Ectodermal cell (in vitro differentiated cells): Measurements from ENCODE around the gene KRT33B.

Experiments
- H3K27ac ChIP-seq: 2 replicates; pipeline ENCODE4 v1.7.0; 2013; ENCODE audit warnings: mild to moderate bottlenecking, low read depth, low read length; ENCODE audit not compliant: insufficient read depth, poor library complexity, severe bottlenecking
- H3K27me3 ChIP-seq: 2 replicates; pipeline ENCODE4 v1.7.0; 2013; ENCODE audit warnings: mild to moderate bottlenecking, low read length; ENCODE audit not compliant: insufficient read depth, control insufficient read depth, poor library complexity, severe bottlenecking
- H3K36me3 ChIP-seq: one replicate; pipeline ENCODE4 v1.7.0; 2013; ENCODE audit warnings: low read length; ENCODE audit not compliant: control insufficient read depth, insufficient read depth
- H3K4me1 ChIP-seq: one replicate; pipeline ENCODE4 v1.7.0; 2013; ENCODE audit warnings: low read length; ENCODE audit not compliant: control insufficient read depth, insufficient read depth
- H3K4me3 ChIP-seq: 2 replicates; pipeline ENCODE4 v1.7.0; 2013; ENCODE audit warnings: low read depth, low read length, control low read depth; ENCODE audit not compliant: insufficient read depth
- H3K9me3 ChIP-seq: 2 replicates; pipeline ENCODE4 v1.7.0; 2013; ENCODE audit warnings: mild to moderate bottlenecking, low read length, moderate library complexity; ENCODE audit not compliant: control insufficient read depth
- WGBS, 2 experiments: methylation state at CpG; one replicate each; pipeline ENCODE4 v1.1.7; 2013; ENCODE audit warnings: missing lambda C conversion rate in 2 of 2; 5-methylcytosine and 5-hydroxymethylcytosine counted together

Gene KRT33B

DNA sequence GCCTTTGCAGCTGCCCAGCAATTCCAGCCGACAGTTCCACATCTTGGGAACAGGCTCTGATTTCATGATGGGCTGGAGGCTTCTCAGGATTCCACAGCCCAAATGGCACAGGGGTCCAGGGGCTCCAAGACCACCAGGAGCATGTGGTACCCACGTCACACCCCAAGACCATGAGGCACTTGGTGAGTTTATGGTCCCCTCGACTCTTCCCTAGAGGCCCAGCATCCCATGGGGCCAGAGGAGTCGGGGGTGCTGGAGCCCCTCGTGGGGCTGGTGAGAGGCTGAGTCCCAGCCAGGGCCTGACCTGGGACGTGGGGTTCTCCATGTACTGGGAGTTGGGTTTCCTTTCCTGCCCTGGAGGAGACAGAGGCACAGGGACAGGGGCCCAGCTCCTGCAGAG, 44.0 kb downstream of the KRT33B start:
- Histone ChIP-seq H3K36me3 (no peaks in the 10 kb centered on the region), H3K4me3 (no peak overlapping the region), H3K27ac (no peak overlapping the region), H3K4me1 (no peaks in the 10 kb centered on the region), H3K9me3 (no peaks in the 10 kb centered on the region), H3K27me3 (no peaks in the 10 kb centered on the region)
- WGBS, 2 experiments, result 95 to 96% methylated on average over 6 of the region's 6 CpGs

DNA sequence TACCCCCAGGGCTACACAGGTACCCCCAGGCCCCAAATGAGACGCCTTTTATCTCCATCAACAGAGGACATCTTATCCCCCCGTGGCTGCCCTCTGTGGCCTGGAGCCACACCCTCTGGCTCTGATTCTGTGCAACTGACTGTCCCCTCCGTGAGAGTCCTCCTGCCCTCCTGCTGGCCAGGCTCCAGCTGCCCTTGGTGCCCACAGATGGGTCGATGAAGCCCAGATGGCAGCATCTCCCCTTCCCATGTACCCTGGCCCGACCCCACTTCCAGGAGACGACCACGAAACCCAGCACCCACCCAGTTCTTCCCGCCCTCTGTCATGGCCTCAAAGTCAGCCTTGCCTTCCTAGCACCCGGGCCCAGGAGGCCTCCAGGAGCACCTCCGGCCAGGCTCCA, 44.5 kb downstream of the KRT33B start:
- Histone ChIP-seq H3K9me3 (no peaks in the 10 kb centered on the region), H3K27ac (no peak overlapping the region), H3K27me3 (no peaks in the 10 kb centered on the region), H3K4me1 (no peaks in the 10 kb centered on the region), H3K36me3 (no peaks in the 10 kb centered on the region), H3K4me3 (no peak overlapping the region)
- 91 to 95% methylated on average over 10 of the region's 10 CpGs for WGBS, 2 experiments

DNA sequence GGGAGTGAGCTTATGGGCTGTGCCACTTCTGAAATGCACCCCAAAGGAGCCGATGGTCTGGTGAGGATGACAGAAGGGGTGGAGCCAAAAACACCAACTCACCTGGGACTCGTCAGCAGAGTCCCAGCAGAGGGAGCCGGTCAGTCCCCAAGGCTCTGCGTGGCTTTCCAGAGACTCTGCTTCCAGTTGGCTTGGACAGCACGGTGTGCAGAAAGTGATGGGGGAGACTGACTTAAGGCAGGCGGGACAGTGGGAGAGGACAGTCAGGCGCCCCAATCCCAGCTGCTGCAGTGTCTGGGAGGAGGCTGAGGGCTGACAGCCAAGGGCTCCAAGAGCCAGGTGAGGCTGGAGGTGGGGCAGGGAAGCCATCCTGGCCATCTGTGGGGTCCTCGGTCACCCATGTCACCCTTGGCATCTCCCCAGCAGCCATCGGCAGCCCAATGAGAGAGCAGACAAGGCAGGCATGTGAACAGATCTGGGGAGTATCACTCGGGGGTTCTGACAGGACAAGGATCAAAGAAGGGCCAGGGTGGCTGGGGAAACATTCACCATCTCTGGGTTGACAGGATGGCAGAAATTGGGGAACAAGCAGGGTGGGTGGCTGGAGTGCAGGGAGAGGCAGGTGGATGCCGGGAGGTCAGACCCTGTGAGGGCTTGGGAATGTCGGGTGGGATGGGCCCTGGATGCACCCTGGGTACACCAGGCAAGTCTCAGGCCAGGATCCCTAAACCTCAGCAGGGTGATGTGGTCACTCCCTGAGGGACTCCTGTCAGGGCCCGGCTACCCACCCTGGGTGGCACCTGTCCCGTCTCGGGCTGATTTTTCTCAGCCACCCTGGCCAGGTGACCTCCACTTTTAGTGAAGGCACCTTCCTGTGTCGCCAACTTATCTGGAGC, 45.2 kb downstream of the KRT33B start:
- Histone ChIP-seq H3K4me1 (no peaks in the 10 kb centered on the region), H3K27me3 (no peaks in the 10 kb centered on the region)
- 75% methylated on average over 16 of the region's 16 CpGs for WGBS, 2 experiments

DNA sequence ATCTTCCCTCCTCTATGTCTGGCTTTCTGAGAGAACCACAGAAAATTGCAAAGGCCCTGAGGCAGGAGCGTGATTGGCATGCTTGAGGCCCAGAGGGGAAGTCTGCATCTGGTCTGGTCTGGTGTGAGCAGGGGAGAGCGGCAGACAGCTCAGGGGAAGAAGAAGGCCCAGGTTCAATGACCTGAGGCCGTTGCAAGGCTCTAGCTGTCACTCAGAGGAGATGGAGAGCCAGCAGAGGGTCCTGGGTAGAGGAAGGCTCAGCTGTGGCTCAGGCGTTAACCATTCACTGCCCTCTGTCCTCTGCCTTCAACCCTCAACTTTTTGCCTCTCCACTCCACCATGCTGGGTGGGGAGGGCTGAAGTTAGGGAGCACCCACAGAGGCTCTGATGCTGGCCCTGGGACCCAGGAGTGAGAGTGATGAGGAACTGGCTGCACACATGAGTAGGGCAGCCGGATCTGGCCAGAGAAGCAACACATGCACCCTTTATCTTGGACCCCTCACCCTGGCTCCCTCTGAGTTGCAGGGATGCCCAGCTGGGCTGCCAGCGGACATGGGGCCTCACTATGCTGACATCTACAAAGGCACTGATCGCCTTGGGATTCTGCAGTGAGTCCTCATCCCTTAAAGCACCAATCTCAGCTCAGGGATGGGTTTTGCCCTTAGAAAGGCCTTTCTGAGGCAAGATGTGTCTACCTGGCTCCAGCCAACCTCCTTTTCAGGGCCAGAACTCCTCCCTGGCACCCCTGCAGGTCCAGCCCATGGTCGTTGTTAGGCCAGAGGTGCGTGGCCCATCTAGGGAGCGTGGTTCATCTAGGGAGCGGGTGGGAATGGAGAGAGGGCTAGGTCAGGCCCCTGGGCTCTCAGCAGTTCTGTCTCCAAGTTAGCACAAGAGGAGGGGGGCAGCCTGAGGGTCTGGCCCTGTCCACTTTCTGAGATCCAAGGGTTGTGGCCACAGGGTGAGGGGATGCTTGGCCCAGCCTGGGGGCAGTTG, 46.4 kb downstream of the KRT33B start:
- Histone ChIP-seq H3K9me3 (peaks cover 3% of the 10 kb centered on the region), H3K36me3 (no peaks in the 10 kb centered on the region), H3K4me1 (no peaks in the 10 kb centered on the region), H3K4me3 (no peak overlapping the region), H3K27me3 (no peaks in the 10 kb centered on the region), H3K27ac (no peak overlapping the region)
- WGBS, 2 experiments, result 89 to 93% methylated on average over 11 of the region's 11 CpGs

More for the DNA sequence above, 45.2 kb downstream of the KRT33B start:
- Histone ChIP-seq H3K36me3 (no peaks in the 10 kb centered on the region), H3K27ac (no peak overlapping the region), H3K4me3 (no peak overlapping the region), H3K9me3 (peaks cover 2% of the 10 kb centered on the region)

DNA sequence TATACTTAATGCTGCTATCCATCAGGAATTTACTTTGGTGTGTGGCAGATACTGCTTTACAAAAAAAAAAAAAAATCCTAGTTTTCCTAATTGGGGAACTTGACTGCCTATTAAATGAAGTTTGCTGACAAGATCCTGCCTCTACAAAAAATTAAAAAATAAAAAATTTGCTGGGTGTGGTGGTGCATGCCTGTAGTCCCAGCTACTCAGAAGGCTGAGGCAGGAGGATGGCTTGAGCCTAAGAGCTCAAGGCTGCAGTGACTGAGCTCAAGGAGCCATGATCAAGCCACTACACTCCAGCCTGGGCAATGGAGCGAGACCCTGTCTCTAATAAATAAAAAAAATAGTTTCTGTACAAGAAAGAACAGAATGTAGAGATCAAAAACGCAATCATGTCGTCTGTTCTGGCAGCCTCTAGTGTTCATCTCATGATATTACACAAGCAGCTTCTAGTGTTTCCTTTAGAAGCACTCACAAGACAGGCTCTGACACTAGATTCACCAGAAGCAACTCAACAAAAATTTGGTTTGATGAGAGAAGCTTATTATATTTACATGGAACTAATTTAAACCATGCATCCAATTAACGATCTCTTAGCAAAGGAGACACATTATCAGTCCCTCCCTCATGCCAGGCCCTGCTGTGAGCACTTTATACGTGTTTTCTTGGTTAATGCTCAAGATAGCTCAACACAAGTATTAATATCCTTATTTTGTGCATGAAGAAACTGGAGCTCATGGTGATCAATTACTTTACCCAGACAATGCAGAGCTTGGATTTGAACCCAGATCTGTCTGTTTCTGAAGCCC, 47.3 kb downstream of the KRT33B start:
- Histone ChIP-seq H3K36me3 (no peaks in the 10 kb centered on the region), H3K9me3 (peaks cover 3% of the 10 kb centered on the region), H3K27ac (no peak overlapping the region), H3K4me3 (no peak overlapping the region), H3K4me1 (no peaks in the 10 kb centered on the region), H3K27me3 (no peaks in the 10 kb centered on the region)
- 50 to 56% methylated on average over 5 of the region's 5 CpGs for WGBS, 2 experiments

DNA sequence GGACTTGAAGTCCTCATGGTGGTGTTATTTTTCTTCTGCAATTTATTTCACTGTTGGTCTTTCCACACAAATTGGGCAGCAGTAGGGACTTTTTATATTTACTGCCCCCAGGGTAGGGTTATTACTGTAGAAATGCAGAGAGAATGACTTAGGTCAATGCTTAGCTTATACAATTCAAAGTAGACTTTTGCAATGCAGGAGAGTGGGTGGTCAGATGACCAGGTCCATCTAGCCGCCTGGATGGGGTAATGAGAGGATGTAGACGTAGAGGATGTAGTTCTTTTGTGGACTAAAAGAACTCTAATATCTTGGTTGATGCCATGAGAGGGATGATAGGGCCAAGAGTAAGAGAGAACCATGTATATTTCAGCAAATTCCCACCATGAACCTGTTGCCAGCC, 51.4 kb downstream of the KRT33B start:
- Histone ChIP-seq H3K9me3 (peaks cover 3% of the 10 kb centered on the region), H3K27me3 (no peaks in the 10 kb centered on the region), H3K4me3 (no peak overlapping the region), H3K4me1 (no peaks in the 10 kb centered on the region), H3K27ac (no peak overlapping the region), H3K36me3 (no peaks in the 10 kb centered on the region)
- 39 to 50% methylated on average over 2 of the region's 2 CpGs for WGBS, 2 experiments

DNA sequence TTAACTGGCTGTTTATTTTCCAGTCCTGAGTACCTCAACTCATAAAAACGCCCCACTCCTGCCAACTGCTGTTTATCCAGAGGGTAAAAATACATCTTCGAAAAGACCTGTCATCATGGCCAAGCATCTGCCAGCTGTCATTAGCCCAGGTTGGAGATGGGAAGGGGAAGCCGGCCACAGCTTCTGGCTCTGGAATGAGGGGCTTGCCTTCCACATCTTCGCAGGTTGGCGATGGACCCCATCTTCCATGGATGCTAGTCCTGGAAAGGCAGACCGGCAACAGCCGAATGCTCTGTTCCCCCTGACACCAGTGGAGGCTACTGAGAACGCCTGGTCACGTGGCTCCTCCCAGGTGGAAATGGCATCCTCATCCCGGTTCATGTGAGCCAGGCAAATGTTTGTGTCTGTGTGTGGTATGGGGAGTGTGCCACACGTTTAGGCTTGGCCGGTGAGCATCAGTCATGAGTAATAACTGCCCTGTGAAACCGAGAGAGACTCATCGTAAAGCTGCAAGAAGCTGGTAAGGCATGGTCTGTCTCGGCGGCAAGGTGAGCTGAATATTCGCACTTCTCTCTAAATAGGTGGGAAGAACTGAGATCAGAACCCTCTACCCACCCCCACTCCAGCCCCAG, 53.7 kb downstream of the KRT33B start:
- no peaks in the 10 kb centered on the region for H3K36me3 ChIP-seq
- no peaks in the 10 kb centered on the region for H3K4me1 ChIP-seq
- H3K4me3 ChIP-seq, result no peak overlapping the region
- H3K9me3 ChIP-seq, result peaks cover 3% of the 10 kb centered on the region
- WGBS, 2 experiments, result 91 to 92% methylated on average over 14 to 17 of the region's 17 CpGs
- H3K27me3 ChIP-seq, result no peaks in the 10 kb centered on the region
- H3K27ac ChIP-seq, result no peak overlapping the region

DNA sequence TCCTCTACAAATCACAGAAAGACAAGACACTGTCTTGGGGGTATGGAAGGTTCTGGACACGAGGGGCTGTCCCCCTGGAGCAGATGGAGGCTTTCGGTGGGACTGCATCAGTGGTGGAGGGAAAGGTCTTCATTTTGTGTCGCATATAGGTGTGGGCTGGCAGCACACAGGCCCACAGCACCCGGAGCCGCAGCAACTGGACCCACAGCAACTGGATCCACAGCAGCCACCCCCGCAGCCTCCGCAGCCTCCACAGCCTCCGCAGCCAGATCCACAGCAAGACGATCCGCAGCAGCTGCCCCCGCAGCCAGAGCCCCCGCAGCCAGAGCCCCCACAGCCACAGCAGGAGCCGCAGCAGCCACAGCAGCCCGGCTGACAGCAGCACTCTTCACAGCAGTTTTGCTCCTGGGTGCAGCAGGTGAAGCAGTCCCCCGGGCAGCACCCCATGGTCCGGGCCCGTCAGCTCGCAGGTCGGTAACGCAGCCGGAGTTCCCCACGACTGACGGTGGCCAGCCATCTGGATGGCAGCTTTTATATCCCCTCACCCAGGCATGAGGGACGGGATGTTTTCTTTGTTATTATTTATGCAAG, 54.3 kb downstream of the KRT33B start, which contains the start of gene KRTAP17-1:
Gene KRTAP17-1, minus strand, starts transcription at position 507 of the 591 bp plus-strand sequence. Its CDS starts 60 bp downstream, at position 447.
- no peaks in the 10 kb centered on the region for H3K36me3 ChIP-seq
- H3K4me3 ChIP-seq, result no peak within 1 kb of the TSS
- peaks cover 3% of the 10 kb centered on the region for H3K9me3 ChIP-seq
- no peaks in the 10 kb centered on the region for H3K27me3 ChIP-seq
- 87 to 90% methylated on average over 24 of the region's 24 CpGs for WGBS, 2 experiments
- H3K4me1 ChIP-seq, result no peaks in the 10 kb centered on the region
- no peak within 1 kb of the TSS for H3K27ac ChIP-seq
